Fibroblast of skin of left quadriceps (primary cell): ENCODE results near the gene SPRR1A.

Experiments used
- DNase-seq, 2 experiments: peaks; one replicate each; pipeline ENCODE4 v3.0.0-alpha.2; 2013; ENCODE audit warnings: low read depth in 2 of 2

Gene SPRR1A

DNA sequence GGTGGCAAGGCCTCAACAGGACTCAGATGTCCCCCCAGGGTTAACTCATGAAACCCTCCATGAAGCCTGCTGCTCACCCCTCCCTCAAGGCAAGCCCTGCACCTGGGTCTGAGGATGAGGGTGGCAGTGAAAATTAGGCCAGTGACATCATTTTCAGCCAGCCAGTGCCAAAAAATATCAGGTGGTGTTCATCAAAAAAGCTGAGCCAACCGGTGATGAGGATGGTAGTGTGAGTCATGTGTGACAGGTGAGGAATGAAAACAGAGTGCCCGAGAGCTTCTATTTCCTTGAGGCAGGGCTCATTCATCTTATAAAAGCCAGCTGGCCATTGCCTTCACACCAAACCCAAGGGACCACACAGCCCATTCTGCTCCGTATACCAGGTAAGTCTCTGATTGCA, at the start of gene SPRR1A:
TSS of gene SPRR1A (plus strand) at position 339 of the 400 bp plus-strand sequence. CDS start 1,150 bp downstream, outside the sequence.
- DNase-seq: no peak

DNA sequence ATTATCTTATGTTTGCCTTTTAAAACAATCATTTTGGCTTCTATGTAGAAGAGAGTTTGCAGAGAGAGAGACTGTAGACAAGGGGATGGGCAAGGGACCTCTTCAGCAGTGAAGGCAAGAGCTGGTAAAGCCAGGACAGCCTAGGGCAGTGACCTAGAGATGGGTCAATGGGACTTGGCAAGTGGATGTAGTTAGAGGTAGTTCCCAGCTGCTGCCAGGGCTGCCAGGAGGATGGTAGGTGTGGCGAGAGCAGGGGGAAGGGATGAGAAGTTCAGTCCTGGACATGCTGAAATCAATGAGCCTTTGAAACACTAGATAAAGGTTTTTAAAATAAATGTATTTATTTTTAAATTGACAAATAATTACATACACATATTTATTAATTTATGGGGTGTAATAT, 43.3 kb upstream of the SPRR1A start:
- no peak for DNase-seq

GRCh38 chr1:152941037-152941711, 42.7 kb upstream of the SPRR1A start:
- no peak for DNase-seq

DNA sequence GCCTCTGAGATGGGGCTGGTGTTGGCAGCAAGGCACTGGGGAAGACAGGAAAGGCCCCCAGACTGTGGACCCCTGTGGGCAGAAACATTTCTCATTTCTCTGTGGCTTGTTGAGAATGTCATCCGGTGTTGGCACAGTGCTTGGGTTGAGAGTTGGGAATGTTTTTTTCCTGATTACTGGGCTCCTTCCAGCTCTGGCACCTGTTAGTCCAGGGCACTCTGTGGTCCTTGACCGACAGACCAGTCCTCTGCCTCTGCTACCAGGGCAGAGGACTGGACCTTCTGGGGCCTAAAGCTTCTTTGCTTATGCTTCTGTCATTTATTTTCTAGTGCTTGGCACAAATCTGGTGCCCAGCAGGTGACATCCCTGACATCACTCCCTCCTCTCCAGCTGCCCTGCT, 41.7 kb upstream of the SPRR1A start:
- DNase-seq: no peak

GRCh38 chr1:152946248-152946647, 37.6 kb upstream of the SPRR1A start:
- DNase-seq: no peak

- no peak for DNase-seq
Observed at GRCh38 chr1:152946651-152947256, 37.1 kb upstream of the SPRR1A start, which contains the start of gene SPRR5. Gene SPRR5 (plus strand): TSS chr1:152947206. CDS start chr1:152948555, 1,349 bp downstream.

- DNase-seq: no peak
Observed at GRCh38 chr1:152951711-152952110, 32.2 kb upstream of the SPRR1A start.

DNA sequence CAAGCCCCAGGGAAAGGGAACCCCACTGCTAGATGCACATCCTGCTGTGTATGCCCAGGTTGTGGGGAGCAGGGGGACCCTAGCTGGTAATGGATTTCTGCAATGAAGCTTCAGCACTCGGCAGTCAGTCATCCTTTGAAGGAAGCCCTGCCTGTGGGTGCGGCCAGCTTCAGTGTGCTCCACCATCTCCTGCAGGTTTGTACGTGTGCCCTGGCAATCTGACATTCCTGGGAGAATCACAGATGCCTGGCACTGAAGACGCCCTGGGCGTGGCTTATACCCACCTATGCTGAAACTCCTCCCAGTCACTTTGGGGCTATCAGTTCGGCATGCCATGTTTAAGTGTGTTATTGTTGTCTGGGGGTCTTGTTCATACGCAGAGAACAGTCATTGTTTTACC, 30.1 kb upstream of the SPRR1A start:
- DNase-seq: no peak

GRCh38 chr1:152954436-152954835, 29.4 kb upstream of the SPRR1A start:
- no peak for DNase-seq

GRCh38 chr1:152957561-152957960, 26.3 kb upstream of the SPRR1A start:
- no peak for DNase-seq

GRCh38 chr1:152959273-152959672, 24.6 kb upstream of the SPRR1A start:
- no peak for DNase-seq

- DNase-seq: no peak
Observed at GRCh38 chr1:152959801-152960451, 24.0 kb upstream of the SPRR1A start.

DNA sequence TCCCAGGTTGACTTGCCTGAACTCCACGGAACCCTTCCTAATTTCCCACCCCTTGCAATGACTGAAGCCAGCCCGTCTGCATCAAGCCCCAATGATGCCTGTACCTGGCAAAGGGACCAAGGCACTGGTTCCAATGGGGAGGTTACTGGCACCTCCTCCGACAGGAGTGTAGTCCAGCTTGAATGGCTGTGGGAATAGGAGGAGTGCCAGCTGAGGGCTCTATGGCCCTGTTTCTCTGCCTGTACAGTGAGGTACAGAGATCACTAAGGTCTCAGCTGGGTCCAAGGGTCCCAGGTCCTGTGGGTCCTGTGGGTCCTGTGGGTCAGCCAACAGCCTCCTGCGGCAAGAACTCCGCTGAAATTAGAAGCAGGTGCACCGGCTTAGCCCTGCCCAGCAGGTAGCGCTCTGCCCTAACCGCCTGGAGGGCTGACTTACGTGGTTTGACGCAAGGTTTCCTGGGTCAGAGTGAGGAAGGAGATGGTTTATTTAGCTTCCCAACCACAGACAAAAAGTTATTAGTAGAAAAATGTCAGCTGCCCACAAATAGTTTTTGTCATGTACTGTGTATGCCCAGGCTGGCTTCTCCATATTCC, 23.3 kb upstream of the SPRR1A start:
- DNase-seq: no peak

DNA sequence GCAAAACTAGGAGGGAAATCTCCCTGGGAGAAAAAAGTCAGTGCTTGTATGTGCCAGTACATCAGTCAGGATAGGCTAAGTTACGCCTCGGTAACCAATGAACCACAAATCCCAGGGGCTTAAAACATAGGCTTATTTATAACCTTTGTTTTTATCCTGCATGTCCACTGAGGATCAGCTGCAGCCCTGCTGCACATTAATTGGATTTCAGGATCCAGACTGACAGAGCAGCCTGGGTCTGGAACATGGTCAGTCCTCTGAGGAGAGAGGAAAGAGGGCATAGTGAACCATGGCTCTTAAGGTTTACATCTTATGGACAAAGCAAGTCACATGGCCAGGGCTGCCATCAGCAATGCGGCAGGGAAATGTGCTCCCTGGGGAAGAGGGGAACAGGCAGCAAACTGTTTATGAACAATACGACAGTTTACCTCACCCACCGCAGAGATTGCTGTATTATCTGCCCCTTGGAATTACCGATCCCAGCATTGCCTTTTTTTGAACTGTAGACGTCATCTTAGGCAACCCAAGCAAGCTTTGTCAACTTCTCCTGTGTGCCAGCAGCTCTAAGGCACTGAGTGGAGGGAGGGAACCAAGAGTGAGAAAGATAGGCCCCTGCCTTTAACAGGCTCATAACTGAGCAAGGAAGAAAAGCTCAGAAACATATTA, 22.5 kb upstream of the SPRR1A start:
- DNase-seq: no peak

DNA sequence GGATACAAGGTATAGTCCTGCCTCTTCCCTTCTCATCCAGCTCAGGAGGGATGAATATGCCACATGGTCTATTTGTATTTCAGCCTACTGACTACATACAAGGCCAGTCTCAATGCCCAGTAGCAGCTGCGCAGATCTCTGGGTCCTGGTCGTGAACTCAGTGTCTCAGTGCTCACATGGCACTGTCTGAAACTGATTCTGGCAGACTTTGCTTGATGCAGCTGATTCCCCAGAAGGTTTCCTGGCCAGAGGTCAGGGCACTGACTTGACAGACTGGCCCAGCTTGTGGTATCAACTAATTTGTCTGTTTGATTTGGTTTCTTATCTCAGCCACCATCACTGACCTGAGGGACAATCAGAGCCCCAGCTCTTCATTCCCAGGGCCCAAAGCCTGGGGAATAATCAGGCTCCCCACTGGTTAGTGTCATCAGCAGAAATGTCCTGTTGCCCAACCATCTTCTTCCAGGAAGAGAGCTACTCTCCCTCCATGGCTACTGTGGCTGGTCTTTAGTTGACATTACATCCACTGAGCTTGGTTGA, 20.9 kb upstream of the SPRR1A start:
- DNase-seq: no peak

- DNase-seq: no peak
Observed at GRCh38 chr1:152964536-152964935, 19.3 kb upstream of the SPRR1A start.

GRCh38 chr1:152965853-152966252, 18.0 kb upstream of the SPRR1A start:
- no peak for DNase-seq

GRCh38 chr1:152967201-152967600, 16.7 kb upstream of the SPRR1A start:
- DNase-seq: no peak

DNA sequence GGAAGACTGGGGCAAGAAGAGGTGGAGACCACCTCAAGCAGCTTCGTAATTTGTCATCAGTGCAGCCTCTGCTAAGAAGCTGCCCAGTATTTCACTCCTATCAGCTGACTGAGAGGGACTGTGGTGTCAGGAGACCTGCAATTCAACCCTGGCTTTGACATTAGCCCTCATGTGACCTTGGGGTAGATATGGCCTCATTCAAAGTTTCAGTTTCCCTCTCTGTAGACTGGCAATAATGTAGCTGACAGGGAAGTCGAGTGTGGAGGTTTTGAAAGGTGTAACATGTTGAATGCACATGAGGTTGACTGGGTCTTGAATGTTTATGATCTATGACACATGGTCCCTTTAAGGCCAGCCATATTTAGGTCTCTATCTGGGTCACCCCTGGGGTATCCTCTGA, 15.6 kb upstream of the SPRR1A start:
- DNase-seq: no peak

- DNase-seq: no peak
Observed at GRCh38 chr1:152969036-152969435, 14.8 kb upstream of the SPRR1A start.

DNA sequence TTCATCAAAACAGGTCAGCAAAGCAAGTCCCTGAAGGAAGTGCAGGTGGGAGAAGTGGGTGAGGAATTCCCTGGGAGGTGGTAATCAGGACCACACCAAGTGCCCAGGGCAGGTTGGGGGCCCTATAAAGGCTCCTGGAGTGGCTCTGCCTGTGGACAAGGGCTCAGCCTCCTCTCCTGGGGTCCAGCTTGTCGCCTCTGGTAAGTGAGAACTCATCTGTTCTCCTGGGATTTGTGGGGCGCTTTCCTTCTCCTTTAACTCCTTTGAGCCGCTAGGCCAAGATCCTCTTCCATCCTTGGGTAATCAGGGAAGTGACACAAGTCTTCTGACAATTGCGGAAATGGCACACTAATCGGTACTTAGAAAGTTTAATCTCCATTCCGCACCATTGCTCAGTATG, 13.4 kb upstream of the SPRR1A start, which contains the start of gene SPRR4:
TSS of gene SPRR4 (plus strand) at position 154 of the 400 bp plus-strand sequence. CDS start 1,243 bp downstream, outside the sequence.
- DNase-seq: no peak
